Endothelial cell of umbilical vein (primary cell): Measurements from ENCODE around the gene TUBGCP2. TPM values are rescaled to one million over a fixed set of nuclear protein-coding genes. Genes with fewer than 3 reads are reported as not detected.

Experiments
- BruUV-seq: library from RNA; stranded (reverse); fragments of 400-500 nt; replicated peaks from 2 replicates; lab custom pipeline; 2021; lab: Mats Ljungman, UMichigan
- CTCF ChIA-PET: fragments of 300-600, 350-600 bp; sonication (Branson Sonifier 250); formaldehyde crosslinking; loops from one replicate; lab custom pipeline; 2021; ENCODE audit warnings: antibody characterized with exemption, inconsistent platforms; lab: Charles Lee
- POLR2A ChIA-PET: fragments of 300-600, 350-600 bp; sonication (Branson Sonifier 250); formaldehyde crosslinking; loops from one replicate; lab custom pipeline; 2021; ENCODE audit warnings: antibody characterized with exemption, inconsistent platforms; lab: Charles Lee
- DNase-seq: peaks from one replicate; pipeline ENCODE4 v3.0.0-alpha.2; 2011; ENCODE audit warnings: low read depth, low spot score
- FAIRE-seq: peaks from 2 replicates; lab custom pipeline; 2011; peaks lifted over from hg19 to GRCh38; lab: Jason Lieb, UNC
- H2AFZ ChIP-seq: 2 replicates; pipeline ENCODE4 v1.6.0; 2012; ENCODE audit warnings: low read depth, low read length, control low read depth, inconsistent platforms
- H3K27ac ChIP-seq: 2 replicates; pipeline ENCODE4 v1.5.1; 2011; ENCODE audit warnings: low read depth, mild to moderate bottlenecking, control low read depth, low read length, moderate library complexity; ENCODE audit not compliant: insufficient read depth
- H3K27me3 ChIP-seq, 2 experiments: 2 replicates each; pipeline versions ENCODE4 v1.6.0 to v1.6.1; 2011; ENCODE audit warnings: low read length in 2 of 2, mixed read lengths in 1 of 2; ENCODE audit not compliant: control insufficient read depth in 2 of 2, insufficient read depth in 2 of 2
- H3K36me3 ChIP-seq, 2 experiments: 2 replicates in 1 of 2; 3 replicates in 1 of 2; pipeline ENCODE4 v1.5.1; 2011; ENCODE audit warnings: low read length in 2 of 2, mild to moderate bottlenecking in 1 of 2, moderate library complexity in 1 of 2; ENCODE audit not compliant: control insufficient read depth in 2 of 2, insufficient read depth in 2 of 2; ENCODE audit errors: extremely low read depth in 1 of 2
- H3K4me1 ChIP-seq: 3 replicates; pipeline ENCODE4 v1.5.1; 2011; ENCODE audit warnings: mild to moderate bottlenecking, low read length; ENCODE audit not compliant: control insufficient read depth, insufficient read depth; ENCODE audit errors: extremely low read depth
- H3K4me2 ChIP-seq: 2 replicates; pipeline ENCODE4 v1.6.1; 2011; ENCODE audit warnings: low read length, control low read depth, mixed read lengths; ENCODE audit not compliant: insufficient read depth
- H3K4me3 ChIP-seq, 3 experiments: fragments of 200-600 bp in 1 of 3; sonication (generic), shearing (Covaris generic) in 1 of 3; replicated peaks in 1 of 3; 2 replicates each; pipeline ENCODE4 v1.5.1; 2011 to 2016; ENCODE audit warnings: control low read depth in 3 of 3, low read length in 3 of 3, mild to moderate bottlenecking in 2 of 3, inconsistent platforms in 1 of 3, low read depth in 1 of 3, moderate library complexity in 1 of 3; ENCODE audit not compliant: insufficient read depth in 1 of 3
- H3K79me2 ChIP-seq: 2 replicates; pipeline ENCODE4 v1.6.0; 2012; ENCODE audit warnings: low read length, inconsistent platforms; ENCODE audit not compliant: control insufficient read depth, insufficient read depth
- H3K9ac ChIP-seq: replicated peaks from 2 replicates; pipeline ENCODE3; 2011; ENCODE audit warnings: low read length, control low read depth; ENCODE audit not compliant: insufficient read depth; ENCODE audit errors: extremely low read depth
- H3K9me1 ChIP-seq: replicated peaks from 3 replicates; pipeline ENCODE4 v1.6.0; 2011; ENCODE audit warnings: mild to moderate bottlenecking, low read length; ENCODE audit not compliant: control insufficient read depth, insufficient read depth; ENCODE audit errors: extremely low read depth
- H3K9me3 ChIP-seq: replicated peaks from 2 replicates; pipeline ENCODE4 v1.5.1; 2012; ENCODE audit warnings: low read length, inconsistent platforms; ENCODE audit not compliant: control insufficient read depth, insufficient read depth
- H4K20me1 ChIP-seq: replicated peaks from 2 replicates; pipeline ENCODE3; 2011; ENCODE audit warnings: mild to moderate bottlenecking, low read length; ENCODE audit not compliant: control insufficient read depth, insufficient read depth; ENCODE audit errors: extremely low read depth
- CTCF ChIP-seq, 2 donors: IDR thresholded peaks; 1 replicate in 1 of 2; 2 replicates in 1 of 2; pipeline ENCODE4 v1.5.1; 2011; ENCODE audit warnings: low read length in 2 of 2, mild to moderate bottlenecking in 2 of 2, moderate library complexity in 2 of 2, control low read depth in 1 of 2, inconsistent platforms in 1 of 2, low read depth in 1 of 2; ENCODE audit not compliant: insufficient read depth in 1 of 2; ENCODE audit errors: extremely low read depth in 1 of 2
- FOS ChIP-seq: IDR thresholded peaks from 2 replicates; pipeline ENCODE4 v1.6.1; 2011; ENCODE audit warnings: mild to moderate bottlenecking, low read length, moderate library complexity, borderline replicate concordance; ENCODE audit not compliant: insufficient read depth
- GATA2 ChIP-seq: IDR thresholded peaks from 2 replicates; pipeline ENCODE4 v1.7.0; 2011; ENCODE audit warnings: low read depth, mild to moderate bottlenecking, moderate library complexity, mixed read lengths, low read length; ENCODE audit not compliant: insufficient read length, insufficient read depth
- JUN ChIP-seq: IDR thresholded peaks from 2 replicates; pipeline ENCODE4 v1.6.1; 2011; ENCODE audit warnings: borderline replicate concordance, low read depth; ENCODE audit not compliant: insufficient read length, insufficient read depth
- MAX ChIP-seq: IDR thresholded peaks from 2 replicates; pipeline ENCODE4 v1.6.1; 2011; ENCODE audit not compliant: insufficient read depth, insufficient read length
- MYC ChIP-seq: IDR thresholded peaks from one replicate; pipeline ENCODE4 v1.6.1; 2011; ENCODE audit warnings: mild to moderate bottlenecking, low read depth, low read length
- POLR2A ChIP-seq: IDR thresholded peaks from 2 replicates; pipeline ENCODE4 v1.6.1; 2012; ENCODE audit warnings: low read depth, mild to moderate bottlenecking, control low read depth, low read length
- POLR2AphosphoS5 ChIP-seq: IDR thresholded peaks from 2 replicates; pipeline ENCODE4 v1.6.1; 2012; ENCODE audit warnings: low read depth, mild to moderate bottlenecking, control low read depth, low read length, moderate library complexity; ENCODE audit not compliant: insufficient read depth
- dilution Hi-C: fragments of 300-500 bp; cut with MboI; formaldehyde crosslinking; loops from one replicate; pipeline ENCODE4 v1.15.0; 2019; ENCODE audit warnings: low sequenced_read_pairs; ENCODE audit not compliant: extremely low pct_ligation_motif_present
- intact Hi-C: fragments of 100-400 bp; cut with micrococcal nuclease; formaldehyde crosslinking; loops from one replicate; pipeline ENCODE4 v1.10.0; 2022
- polyA plus RNA-seq, 4 experiments: library from polyadenylated mRNA; depleted of rRNA in 3 of 4; stranded (reverse) in 3 of 4; unstranded in 1 of 4; fragments of >200 nt; gene quantifications; 2 replicates each; pipeline versions ENCODE4 v1.2.1 to v1.2.3, GENCODE V29; 2011 to 2012; ENCODE audit warnings: missing spikeins in 1 of 4
- total RNA-seq: library from RNA; stranded (reverse); gene quantifications from 2 replicates; pipeline ENCODE4 v1.2.3, GENCODE V29; 2021

The TUBGCP2 gene
- total and polyA plus RNA-seq, 2 donors (not counting 3 experiments of a cell fraction or from before 2014, with no cell fraction given), result 37.1 to 53.1 TPM

DNA sequence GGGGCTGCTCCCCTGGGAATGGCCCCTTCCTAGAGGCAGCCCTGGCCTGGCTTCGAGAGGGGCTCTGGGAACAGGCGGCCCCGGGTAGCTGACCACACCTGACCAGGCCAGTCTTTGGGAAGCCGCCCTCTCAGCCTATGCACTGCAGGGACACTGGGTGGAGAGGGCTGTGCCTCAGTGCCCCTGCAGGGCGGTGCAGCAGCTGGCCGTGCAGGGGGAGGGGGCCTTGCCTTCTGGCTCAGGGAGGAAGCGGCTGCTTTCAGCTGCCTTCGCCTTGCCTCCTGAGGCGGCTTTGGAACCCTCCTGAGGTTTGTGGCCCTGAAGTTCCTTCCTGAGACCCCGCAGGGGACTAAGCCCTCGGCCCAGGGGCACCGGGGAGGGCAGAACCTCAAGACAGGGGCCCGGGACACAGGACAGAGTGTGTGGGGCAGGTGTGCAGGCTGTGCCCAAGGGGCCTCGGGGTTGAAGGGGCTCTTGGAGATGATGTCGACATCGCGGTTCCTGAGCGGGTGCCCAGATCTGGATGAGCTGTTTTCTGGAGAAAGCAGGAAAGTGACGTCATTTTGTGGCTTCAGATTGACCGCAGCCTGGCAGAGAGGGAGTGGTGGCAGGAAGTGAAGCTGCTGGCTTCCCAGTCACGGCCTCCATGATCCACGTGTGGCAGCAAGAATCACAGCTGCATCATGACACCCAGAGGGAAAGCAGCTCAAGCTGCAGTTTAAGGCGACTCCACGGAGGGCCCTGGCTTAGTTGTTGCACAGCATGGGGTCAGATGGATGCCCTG lies 49.7 kb downstream of the TUBGCP2 start:
- H3K9ac ChIP-seq, result no peak overlapping the region
- FAIRE-seq (peak; percentile 97), DNase-seq (peak; percentile 83)
- H3K9me3 ChIP-seq, result no peaks in the 10 kb centered on the region
- peaks cover 26% of the 10 kb centered on the region for H3K4me1 ChIP-seq
- H3K4me3 ChIP-seq, result no peak overlapping the region
- no peak overlapping the region for H3K27ac ChIP-seq
- H3K9me1 ChIP-seq, result no peaks in the 10 kb centered on the region
- dilution Hi-C loops (no loop called here), intact Hi-C loops (loop anchor here (1.0 kb wide), 2 partner anchors 34 to 48 kb away; no protein-coding TSS in a partner anchor)
- POLR2A ChIA-PET, result no interaction called here
- H2AFZ ChIP-seq, result peak overlapping the region; percentile 10
- CTCF ChIA-PET, result interaction anchor here (1.0 to 2.4 kb wide), 5 partner anchors 13 to 604 kb away, joined by 3 to 10 read pairs (median 5); no protein-coding TSS in a partner anchor
- H4K20me1 ChIP-seq, result no peaks in the 10 kb centered on the region
- no TSS peak for BruUV-seq
- peaks cover 0 to 4% of the 10 kb centered on the region in 2 experiments for H3K27me3 ChIP-seq
- H3K4me2 ChIP-seq, result no peak overlapping the region
- H3K36me3 ChIP-seq, result no peaks in the 10 kb centered on the region
- H3K79me2 ChIP-seq, result no peaks in the 10 kb centered on the region
- TF ChIP-seq POLR2AphosphoS5 (peak; percentile 80), CTCF (IDR thresholded peaks at IDR 0.05; ENCODE audit: extremely low read depth in 1 of 2, insufficient read depth in 1 of 2, low read depth in 1 of 2, low read length in 2 of 2) (no peak), JUN (peak; percentile 95), MAX (peak; percentile 75), POLR2A (no peak), GATA2 (no peak), FOS (peak; percentile 94), MYC (peak; percentile 76)
